K562 (cell line): Measurements from ENCODE around the gene SLC3A2. TPM values are rescaled to one million over a fixed set of nuclear protein-coding genes. Genes with fewer than 3 reads are reported as not detected.
A peak's percentile ranks its signal among the peaks of the same experiment; 100 is the strongest.

ENCODE experiments used
- ARID2 ChIP-seq: fragments of 450-650 bp; IDR thresholded peaks from 2 replicates; pipeline ENCODE4 v1.6.1; 2017; ENCODE audit warnings: antibody characterized with exemption, mild to moderate bottlenecking
- DNMT1 ChIP-seq: fragments of 450-650 bp; IDR thresholded peaks from 2 replicates; pipeline ENCODE4 v1.6.1; 2016; ENCODE audit warnings: antibody characterized with exemption, mild to moderate bottlenecking
- ELF1 ChIP-seq: fragments of 200-800 bp; sonication (Bioruptor generic); IDR thresholded peaks from 2 replicates; pipeline ENCODE4 v1.6.1; 2016; ENCODE audit warnings: missing genetic modification characterization, missing compliant biosample characterization
- FOXK1 ChIP-seq: sonication (generic); formaldehyde crosslinking; IDR thresholded peaks from 2 replicates; pipeline ENCODE4 v1.8.0; 2022; ENCODE audit warnings: missing genetic modification reagents, mild to moderate bottlenecking, borderline replicate concordance
- FOXM1 ChIP-seq, 2 experiments: fragments of 450-650 bp in 1 of 2; sonication (generic) in 1 of 2; formaldehyde crosslinking in 1 of 2; IDR thresholded peaks; 2 replicates each; pipeline versions ENCODE4 v1.6.1 to v1.9.0; 2017 to 2022; ENCODE audit warnings: low read depth in 2 of 2, mild to moderate bottlenecking in 2 of 2, missing genetic modification reagents in 1 of 2, moderate library complexity in 1 of 2
- JUND ChIP-seq, 2 experiments: IDR thresholded peaks; 2 replicates in 1 of 2; 3 replicates in 1 of 2; pipeline ENCODE4 v1.6.1; 2011; ENCODE audit warnings: borderline replicate concordance in 2 of 2, low read depth in 2 of 2, low read length in 2 of 2, improper control_type of control experiment in 1 of 2, missing biosample characterization in 1 of 2, missing genetic modification characterization in 1 of 2, missing genetic modification reagents in 1 of 2
- NCOA2 ChIP-seq, 2 experiments: fragments of 450-650 bp; IDR thresholded peaks; 2 replicates each; pipeline ENCODE4 v1.6.1; 2018; ENCODE audit warnings: mild to moderate bottlenecking in 2 of 2, moderate library complexity in 1 of 2; ENCODE audit not compliant: partially characterized antibody in 2 of 2
- NR2C1 ChIP-seq, 2 experiments: fragments of 450-650 bp; IDR thresholded peaks; 2 replicates each; pipeline ENCODE4 v1.6.1; 2017; ENCODE audit warnings: mild to moderate bottlenecking in 2 of 2, antibody characterized with exemption in 1 of 2, inconsistent platforms in 1 of 2, missing compliant biosample characterization in 1 of 2, missing genetic modification characterization in 1 of 2
- PREB ChIP-seq: sonication (generic); formaldehyde crosslinking; IDR thresholded peaks from 2 replicates; pipeline ENCODE4 v1.8.1; 2023; ENCODE audit warnings: mild to moderate bottlenecking, missing genetic modification reagents
- SLC30A9 ChIP-seq: fragments of 250-450 bp; sonication (Bioruptor Pico); IDR thresholded peaks from 2 replicates; pipeline ENCODE4 v1.8.0; 2022; ENCODE audit warnings: mild to moderate bottlenecking, moderate library complexity
- SNRNP70 ChIP-seq: fragments of 200-400 bp; formaldehyde crosslinking; optimal IDR thresholded peaks from 2 replicates; pipeline ENCODE3; 2017; ENCODE audit warnings: low read depth, low read length
- STAT5A ChIP-seq: IDR thresholded peaks from 2 replicates; pipeline ENCODE4 v1.6.1; 2012; ENCODE audit warnings: low read length, inconsistent platforms, borderline replicate concordance
- TEAD2 ChIP-seq: fragments of 450-650 bp; IDR thresholded peaks from 2 replicates; pipeline ENCODE4 v1.6.1; 2016; ENCODE audit warnings: missing genetic modification characterization, control low read depth, missing compliant biosample characterization
- THRB ChIP-seq: fragments of 450-650 bp; formaldehyde crosslinking; conservative IDR thresholded peaks from 2 replicates; pipeline ENCODE4 v1.4.0; 2022; ENCODE audit warnings: mild to moderate bottlenecking, missing genetic modification characterization
- ZBTB34 ChIP-seq: fragments of 250-450 bp; sonication (Bioruptor Pico); IDR thresholded peaks from 2 replicates; pipeline ENCODE4 v1.8.0; 2021; ENCODE audit warnings: mild to moderate bottlenecking, moderate library complexity
- ZMIZ1 ChIP-seq, 2 experiments: fragments of 150-350 bp in 1 of 2; IDR thresholded peaks; 2 replicates each; pipeline ENCODE4 v1.6.1; 2012 to 2016; ENCODE audit warnings: low read depth in 2 of 2, low read length in 2 of 2, mild to moderate bottlenecking in 1 of 2, moderate library complexity in 1 of 2
- ZNF217 ChIP-seq: sonication (generic); formaldehyde crosslinking; IDR thresholded peaks from 2 replicates; pipeline ENCODE4 v1.8.0; 2022; ENCODE audit warnings: mild to moderate bottlenecking, missing genetic modification reagents
- ZNF589 ChIP-seq: fragments of 200-800 bp; sonication (Bioruptor generic); IDR thresholded peaks from 2 replicates; pipeline ENCODE4 v1.6.1; 2016; ENCODE audit warnings: low read depth, missing genetic modification characterization, missing compliant biosample characterization
- polyA plus RNA-seq, 8 experiments: library from polyadenylated mRNA; depleted of rRNA in 4 of 8; stranded (reverse) in 5 of 8; unstranded in 3 of 8; fragments of >200 nt; fragmentation: Nextera tagmentation in 2 of 8; fragmentation: Illumina TruSeq in 1 of 8; extraction: Ambion mirVana in 2 of 8; extraction: Trizol in 1 of 8; gene quantifications; 2 replicates each; pipeline versions ENCODE4 v1.2.1 to v1.2.3, GENCODE V29; 2011 to 2014; ENCODE audit warnings: inconsistent platforms in 1 of 8, missing spikeins in 1 of 8
- total RNA-seq, 7 experiments: library from RNA; depleted of rRNA in 6 of 7; stranded (reverse); fragments of >200 nt in 6 of 7; fragmentation: Illumina TruSeq in 2 of 7; extraction: Trizol in 2 of 7; gene quantifications; 2 replicates each; pipeline versions ENCODE4 v1.2.1 to v1.2.3, GENCODE V29; 2011 to 2021; ENCODE audit warnings: low replicate concordance in 1 of 7

SLC3A2 gene
- total and polyA plus RNA-seq, 9 of the 15 experiments (the other 6 are each of a cell fraction or from before 2014, with no cell fraction given): 20.0 to 296 (median 214) TPM

DNA sequence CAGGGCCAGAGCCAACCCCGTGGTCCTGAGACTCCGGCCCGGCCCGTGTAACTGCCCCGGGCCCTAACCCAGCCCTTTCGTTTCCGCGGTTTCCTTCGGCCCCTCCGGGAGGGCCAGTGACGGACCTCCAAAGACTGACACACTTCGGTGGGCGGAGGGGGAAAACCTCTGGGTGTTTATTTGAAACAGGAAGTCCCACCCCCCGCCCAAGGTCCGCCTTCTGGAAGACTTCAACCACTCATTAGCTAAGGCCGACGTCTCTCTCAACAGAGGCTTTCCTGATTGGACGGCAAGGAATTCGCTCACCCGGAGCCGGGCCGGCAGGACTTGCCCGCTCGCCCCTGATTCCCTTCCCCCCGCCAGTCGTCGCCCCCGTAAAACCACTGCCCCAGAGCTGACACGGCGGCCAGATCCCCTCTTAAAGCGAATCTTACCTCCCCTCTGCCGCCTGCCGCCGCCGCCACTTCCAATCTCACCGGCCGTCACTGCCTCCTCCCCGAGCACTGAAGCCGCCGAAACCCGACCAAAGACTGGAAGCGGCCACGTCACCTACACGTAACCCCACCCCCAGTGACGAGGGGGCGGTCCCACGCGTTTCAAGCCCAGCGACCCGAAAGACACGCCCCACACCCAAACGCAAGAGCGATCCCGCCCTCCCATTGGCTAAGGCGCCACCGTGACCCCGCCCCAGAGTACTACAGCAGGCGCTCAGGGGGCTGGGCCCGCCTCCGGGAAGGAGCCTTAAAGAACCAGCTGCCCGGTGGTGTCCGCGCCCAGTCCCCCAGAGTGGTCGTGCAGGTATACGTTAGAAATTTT, 49.0 kb upstream of the SLC3A2 start, which contains the start of gene STX5 (continued):
- TF ChIP-seq THRB (no peak), ZNF217 (no peak), ZMIZ1 (IDR thresholded peaks at IDR 0.05; ENCODE audit: low read depth in 2 of 2, low read length in 2 of 2) (0 out of 4 replicates have a peak, but pooled peaks of 1 of the 2 experiments have one; percentile 44), SNRNP70 (no peak), NCOA2 (IDR thresholded peaks at IDR 0.05; ENCODE audit: partially characterized antibody in 2 of 2) (no peak), FOXM1 (IDR thresholded peaks at IDR 0.05; ENCODE audit: low read depth) (no peak; the same call in 1 of the 2 replicates), FOXM1 (CRISPR knock-in tag; IDR thresholded peaks at IDR 0.05; ENCODE audit: low read depth) (no peak), ELF1 (tag) (no peak), SLC30A9 (CRISPR knock-in tag) (no peak), ZNF589 (CRISPR knock-in tag) (no peak), PREB (no peak), ARID2 (no peak), TEAD2 (tag) (no peak), JUND (IDR thresholded peaks at IDR 0.05; ENCODE audit: borderline replicate concordance, low read depth, low read length) (peak; percentile 71), JUND (tag; IDR thresholded peaks at IDR 0.05; ENCODE audit: borderline replicate concordance, low read depth, low read length) (peak; percentile 12; the same call in 1 of the 3 replicates), STAT5A (no peak), NR2C1 (IDR thresholded peaks at IDR 0.05) (no peak), NR2C1 (tag; IDR thresholded peaks at IDR 0.05) (peak; percentile 19; the same call in 1 of the 2 replicates), ZBTB34 (CRISPR knock-in tag) (no peak), DNMT1 (no peak), FOXK1 (CRISPR knock-in tag) (no peak)
